Measurements from ENCODE around the gene SYPL2. TPM values are rescaled to one million over a fixed set of nuclear protein-coding genes. Genes with fewer than 3 reads are reported as not detected.

SYPL2 gene
- total RNA-seq, 1 experiment from 2014 or later: 2.5 TPM

GRCh38 chr1:109488696-109489095 lies 22.4 kb downstream of the SYPL2 start:
- H3K23me2 ChIP-seq (ENCODE audit: insufficient read length, low read depth, low read length, poor library complexity, severe bottlenecking): peaks cover 9% of the 10 kb centered on the region
- H3K27me3 ChIP-seq (ENCODE audit: insufficient read depth, low read length): no peaks in the 10 kb centered on the region
- no peak overlapping the region for H2BK5ac ChIP-seq (ENCODE audit: insufficient read length, low read length)
- no peak overlapping the region for H3K23ac ChIP-seq (ENCODE audit: insufficient read length, low read depth, low read length)
- H2AFZ ChIP-seq (ENCODE audit: low read length): no peak overlapping the region
- WGBS (ENCODE audit: extremely low coverage, insufficient read length, low lambda C conversion rate): no CpG with 5 or more reads among the region's 12 CpGs
- no peak overlapping the region for H3K4ac ChIP-seq (ENCODE audit: low read depth, low read length)
- DNase-seq: no peak
- H3K79me2 ChIP-seq (ENCODE audit: insufficient read depth, low read length): no peaks in the 10 kb centered on the region
- no peak overlapping the region for H3K27ac ChIP-seq (ENCODE audit: insufficient read length, low read depth, low read length)
- H2BK12ac ChIP-seq (ENCODE audit: insufficient read length, low read depth, low read length): no peak overlapping the region
- no peak overlapping the region for H3K9ac ChIP-seq (ENCODE audit: extremely low read depth, insufficient read length, low read length)
- Mint-ChIP-seq H3K27ac (no peak overlapping the region), H3K4me1 (peaks cover 9 to 21% of the 10 kb centered on the region in 2 experiments), H3K27me3 (ENCODE audit: low read depth) (no peaks in the 10 kb centered on the region; the same call in 1 of the 2 replicates), H3K4me3 (no peak overlapping the region; a peak in 1 of 5 replicates), H3K36me3 (ENCODE audit: insufficient read depth in 1 of 3, low read depth in 3 of 3) (peaks cover 5 to 53% (median 11%) of the 10 kb centered on the region in 3 experiments; a peak in 5 of 7 replicates), H3K9me3 (no peaks in the 10 kb centered on the region)
- no peak overlapping the region for H2BK20ac ChIP-seq (ENCODE audit: low read depth, low read length, poor library complexity, severe bottlenecking)
- H3K9me3 ChIP-seq (ENCODE audit: control insufficient read depth, low read depth, low read length): no peaks in the 10 kb centered on the region
- no peak for TF ChIP-seq CTCF (conservative IDR thresholded peaks at IDR 0.05)
- no peak overlapping the region for H3K4me2 ChIP-seq (ENCODE audit: insufficient read depth, insufficient read length, low read length)
- H3K79me1 ChIP-seq (ENCODE audit: insufficient read depth, low read depth, low read length, poor library complexity, severe bottlenecking): no peaks in the 10 kb centered on the region
- no peak overlapping the region for H3K14ac ChIP-seq (ENCODE audit: insufficient read depth, low read length)
- H2BK120ac ChIP-seq (ENCODE audit: low read depth, low read length, poor library complexity, severe bottlenecking): no peak overlapping the region
- no peak overlapping the region for H2BK15ac ChIP-seq (ENCODE audit: low read depth, low read length)
- H4K5ac ChIP-seq (ENCODE audit: insufficient read length, low read depth, low read length): no peak overlapping the region
- no peak overlapping the region for H3K56ac ChIP-seq (ENCODE audit: insufficient read length, low read depth, low read length)
- no peak overlapping the region for H2AK5ac ChIP-seq (ENCODE audit: insufficient read length, low read length)
- no peak overlapping the region for H4K91ac ChIP-seq (ENCODE audit: insufficient read length, low read depth, low read length)
- H3K18ac ChIP-seq (ENCODE audit: insufficient read length, low read depth, low read length): no peak overlapping the region
- no peak overlapping the region for H3T11ph ChIP-seq (ENCODE audit: low read length)
- H4K8ac ChIP-seq (replicated peaks; ENCODE audit: insufficient read length, low read depth, low read length): no peak overlapping the region
- no peaks in the 10 kb centered on the region for H4K20me1 ChIP-seq (ENCODE audit: control insufficient read depth, insufficient read depth, insufficient read length)
- peaks cover 2% of the 10 kb centered on the region; the same call in 1 of the 2 replicates for H3K4me1 ChIP-seq (ENCODE audit: insufficient read depth, low read length)
